Subcutaneous adipose tissue (tissue), 4 donors: Measurements from ENCODE around the gene FBXL2. TPM values are rescaled to one million over a fixed set of nuclear protein-coding genes. Genes with fewer than 3 reads are reported as not detected.

Source experiments
- total RNA-seq, 4 donors: library from RNA; depleted of rRNA; stranded (reverse); fragments of >200 nt; gene quantifications; one replicate each; pipeline ENCODE4 v1.1.0, GENCODE V29; 2016
- TF ChIP-seq, protein P1 (sequence below): fragments of 450-650 bp; IDR thresholded peaks from one replicate; pipeline ENCODE4 v1.5.1; 2016; ENCODE audit warnings: low read depth, mild to moderate bottlenecking, control low read depth, antibody characterized with exemption, moderate library complexity

Gene FBXL2
- total RNA-seq, 4 donors from 2014 or later, result 4.9 to 8.6 (median 5.6) TPM

DNA sequence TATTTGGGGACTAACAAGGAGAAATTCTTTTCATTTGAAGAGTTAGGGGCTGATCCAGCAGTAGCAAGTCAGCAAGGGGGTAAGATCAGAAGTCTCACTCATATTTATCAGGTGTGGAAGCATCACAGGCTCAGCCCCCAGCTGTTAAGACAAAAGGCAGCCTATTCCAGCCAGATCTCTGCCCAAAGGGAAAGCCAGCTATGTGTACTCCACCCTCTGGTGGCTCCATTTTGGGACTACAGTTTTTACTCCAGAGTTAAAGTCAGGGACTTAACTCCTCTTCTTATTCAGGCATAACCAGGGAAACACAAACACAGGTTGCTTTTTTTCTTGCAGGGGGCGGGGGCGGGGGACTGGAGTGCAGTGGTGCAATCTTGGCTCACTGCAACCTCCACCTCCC is 143.7 kb downstream of the FBXL2 start:
- TF ChIP-seq, protein P1, sequence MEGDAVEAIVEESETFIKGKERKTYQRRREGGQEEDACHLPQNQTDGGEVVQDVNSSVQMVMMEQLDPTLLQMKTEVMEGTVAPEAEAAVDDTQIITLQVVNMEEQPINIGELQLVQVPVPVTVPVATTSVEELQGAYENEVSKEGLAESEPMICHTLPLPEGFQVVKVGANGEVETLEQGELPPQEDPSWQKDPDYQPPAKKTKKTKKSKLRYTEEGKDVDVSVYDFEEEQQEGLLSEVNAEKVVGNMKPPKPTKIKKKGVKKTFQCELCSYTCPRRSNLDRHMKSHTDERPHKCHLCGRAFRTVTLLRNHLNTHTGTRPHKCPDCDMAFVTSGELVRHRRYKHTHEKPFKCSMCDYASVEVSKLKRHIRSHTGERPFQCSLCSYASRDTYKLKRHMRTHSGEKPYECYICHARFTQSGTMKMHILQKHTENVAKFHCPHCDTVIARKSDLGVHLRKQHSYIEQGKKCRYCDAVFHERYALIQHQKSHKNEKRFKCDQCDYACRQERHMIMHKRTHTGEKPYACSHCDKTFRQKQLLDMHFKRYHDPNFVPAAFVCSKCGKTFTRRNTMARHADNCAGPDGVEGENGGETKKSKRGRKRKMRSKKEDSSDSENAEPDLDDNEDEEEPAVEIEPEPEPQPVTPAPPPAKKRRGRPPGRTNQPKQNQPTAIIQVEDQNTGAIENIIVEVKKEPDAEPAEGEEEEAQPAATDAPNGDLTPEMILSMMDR, result no peak

DNA sequence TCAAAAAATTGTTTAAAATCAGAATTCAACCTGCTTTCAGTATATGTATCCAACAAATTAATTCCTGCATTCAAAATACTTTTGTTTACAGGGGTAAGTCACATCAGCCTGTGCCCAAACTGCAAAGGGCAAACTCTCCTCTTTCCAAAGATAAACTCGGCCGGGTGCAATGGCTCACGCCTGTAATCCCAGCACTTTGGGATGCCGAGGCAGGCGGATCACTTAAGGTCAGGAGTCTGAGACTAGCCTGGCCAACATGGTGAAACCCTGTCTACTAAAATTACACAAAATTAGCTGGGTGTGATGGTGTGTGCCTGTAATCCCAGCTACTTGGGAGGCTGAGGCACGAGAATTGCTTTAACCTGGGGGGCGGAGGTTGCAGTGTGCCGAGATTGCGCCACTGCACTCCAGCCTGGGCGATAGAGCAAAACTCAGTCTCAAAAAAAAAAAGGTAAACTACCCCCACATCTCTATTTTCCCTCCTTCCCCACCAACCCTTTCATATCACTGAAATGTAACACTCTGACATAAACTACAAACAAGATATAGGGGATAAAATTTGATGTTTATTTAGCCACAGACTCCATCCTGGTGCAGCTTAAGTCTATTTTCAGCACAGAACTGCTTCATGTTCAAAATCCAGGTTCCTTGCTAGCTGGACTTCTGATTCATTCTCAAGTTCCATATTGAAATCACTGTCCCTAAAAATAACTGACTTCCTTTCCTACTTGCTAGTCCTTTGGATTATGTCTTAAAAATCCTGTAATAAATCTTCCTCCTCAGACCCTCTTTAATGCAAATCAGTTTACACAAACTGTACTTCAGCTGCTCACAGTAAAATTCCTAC is 147.6 kb downstream of the FBXL2 start:
- TF ChIP-seq, protein P1, result no peak

DNA sequence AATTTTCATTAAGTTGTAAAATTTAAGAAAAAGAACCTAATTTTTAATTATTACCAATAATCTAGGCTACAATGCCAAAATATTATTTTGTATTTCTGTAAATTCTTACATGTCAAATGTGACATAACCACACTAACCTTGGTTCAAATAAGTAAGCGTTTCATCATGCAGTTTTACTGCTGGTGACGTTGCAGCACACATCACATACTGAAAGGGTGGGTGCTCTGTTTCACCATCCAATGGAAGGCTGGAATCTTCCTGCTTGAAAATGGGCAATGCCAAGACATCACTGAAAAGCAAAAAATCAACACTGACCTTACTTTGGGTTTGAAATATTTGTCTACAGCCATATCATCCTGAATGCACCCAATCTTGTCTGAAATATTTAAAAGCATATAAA is 148.2 kb downstream of the FBXL2 start:
- TF ChIP-seq, protein P1, result no peak

DNA sequence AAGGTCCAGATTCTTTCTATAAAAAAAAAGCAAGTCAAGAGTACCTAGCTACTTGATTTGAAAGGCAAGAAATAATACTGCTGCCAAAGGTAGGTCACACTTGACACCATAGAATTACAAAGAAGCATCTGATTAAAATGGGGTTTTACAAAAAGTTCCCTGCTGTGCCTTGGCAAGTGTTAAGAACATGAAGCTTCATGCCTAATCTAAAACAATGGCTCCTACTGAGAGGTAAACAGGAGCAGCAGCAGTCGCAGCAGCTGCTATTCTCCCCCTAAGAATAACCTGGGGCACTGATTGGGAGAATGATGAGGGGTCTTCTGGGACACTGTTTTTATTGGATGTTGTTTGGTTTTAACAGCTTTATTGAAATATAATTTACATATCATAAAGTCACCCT is 148.8 kb downstream of the FBXL2 start:
- TF ChIP-seq, protein P1, result no peak

DNA sequence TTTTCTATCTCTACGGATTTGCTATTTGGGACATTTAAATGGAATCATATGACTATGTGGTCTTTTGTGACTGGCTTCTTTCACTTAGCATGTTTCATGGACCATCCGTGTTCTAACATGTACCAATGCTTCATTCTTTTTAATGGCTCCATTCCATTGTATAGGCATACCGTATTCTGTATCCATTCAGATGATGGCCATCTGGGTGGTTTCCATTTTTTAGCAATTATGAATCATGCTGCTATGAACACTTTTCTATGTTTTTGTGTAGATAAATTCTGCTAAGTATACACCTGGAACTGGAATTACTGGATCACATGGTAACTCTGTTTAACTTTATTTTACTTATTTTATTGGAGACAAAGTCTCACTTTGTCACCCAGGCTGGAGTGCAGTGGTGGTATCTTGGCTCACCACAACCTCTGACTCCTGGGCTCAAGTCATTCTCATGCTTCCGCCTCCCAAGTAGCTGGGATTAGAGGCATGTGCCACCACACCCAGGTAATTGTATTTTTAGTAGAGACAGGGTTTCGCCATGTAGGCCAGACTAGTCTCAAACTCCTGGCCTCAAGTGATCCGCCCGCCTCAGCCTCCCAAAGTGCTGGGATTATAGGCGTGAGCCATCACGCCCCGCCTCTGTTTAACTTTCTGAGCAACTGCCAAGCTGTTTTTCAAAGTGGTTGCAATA is 149.5 kb downstream of the FBXL2 start:
- TF ChIP-seq, protein P1, result no peak

DNA sequence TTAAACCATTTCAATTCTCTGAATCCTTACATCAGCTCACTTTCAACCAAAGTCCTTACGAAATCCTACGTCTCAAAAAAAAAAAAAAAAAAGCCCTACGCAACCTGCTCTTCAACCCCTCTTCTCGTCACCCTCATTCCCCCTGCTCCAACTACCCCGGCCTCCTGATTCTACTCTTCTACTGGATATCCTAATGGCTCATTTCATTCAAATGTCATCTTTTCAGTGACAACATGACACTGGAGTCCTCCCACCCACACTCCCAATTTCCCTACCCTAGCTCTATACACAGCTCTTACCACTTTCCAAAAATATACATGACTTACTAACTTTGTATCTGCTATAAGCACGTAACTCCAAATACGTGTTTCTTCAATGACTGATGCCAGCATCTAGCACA is 151.5 kb downstream of the FBXL2 start:
- TF ChIP-seq, protein P1, result no peak

DNA sequence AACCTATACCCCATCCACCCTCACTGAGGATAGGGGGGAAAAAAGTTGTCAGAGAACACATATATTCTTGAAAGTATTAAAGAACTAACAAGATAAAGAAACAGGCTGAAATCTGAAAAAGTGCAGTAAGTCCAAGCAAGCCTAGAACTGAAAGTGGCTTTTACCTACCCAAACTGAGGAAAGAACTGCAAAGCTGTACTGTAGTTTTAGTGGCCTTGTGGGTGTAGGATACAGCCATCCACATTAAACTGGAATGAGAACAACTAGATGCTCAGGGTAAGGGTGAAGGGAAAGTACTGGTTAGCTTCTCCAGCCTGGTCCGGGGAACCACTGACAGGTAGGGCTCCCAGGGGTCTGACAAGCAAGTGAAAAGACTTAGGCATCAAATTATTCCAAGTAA is 152.8 kb downstream of the FBXL2 start:
- TF ChIP-seq, protein P1, result no peak
